Mesothelial cell of epicardium (in vitro differentiated cells): ENCODE results near the gene KRTAP5-1. TPM values are rescaled to one million over a fixed set of nuclear protein-coding genes. Genes with fewer than 3 reads are reported as not detected.

Experiments
- DNase-seq, 2 experiments: peaks; one replicate each; pipeline ENCODE4 v3.0.0; 2021; ENCODE audit warnings: low spot score in 2 of 2; ENCODE audit not compliant: unreplicated experiment in 2 of 2
- H3K27ac Mint-ChIP-seq: 2 replicates; pipeline ENCODE4 v1.8.0; 2021; ENCODE audit warnings: mixed read lengths
- H3K27me3 Mint-ChIP-seq: 2 replicates; pipeline ENCODE4 v1.8.0; 2021; ENCODE audit warnings: low read depth, mixed read lengths
- H3K36me3 Mint-ChIP-seq: 2 replicates; pipeline ENCODE4 v1.8.0; 2021; ENCODE audit warnings: mixed read lengths
- H3K4me1 Mint-ChIP-seq: 2 replicates; pipeline ENCODE4 v1.8.0; 2021; ENCODE audit warnings: mixed read lengths
- H3K4me3 Mint-ChIP-seq: 2 replicates; pipeline ENCODE4 v1.8.0; 2021; ENCODE audit warnings: mild to moderate bottlenecking, moderate library complexity, mixed read lengths
- H3K9me3 Mint-ChIP-seq: 2 replicates; pipeline ENCODE4 v1.8.0; 2021; ENCODE audit warnings: mixed read lengths
- CTCF ChIP-seq: fragments of 200-600 bp; sonication (generic); IDR thresholded peaks from one replicate; pipeline ENCODE4 v1.5.0; 2021; ENCODE audit warnings: antibody characterized with exemption; ENCODE audit not compliant: unreplicated experiment
- total RNA-seq: library from RNA; stranded (reverse); gene quantifications from 3 replicates; pipeline ENCODE4 v1.2.1, GENCODE V29; 2021

The KRTAP5-1 gene
- total RNA-seq, 1 donor from 2014 or later = not detected

DNA sequence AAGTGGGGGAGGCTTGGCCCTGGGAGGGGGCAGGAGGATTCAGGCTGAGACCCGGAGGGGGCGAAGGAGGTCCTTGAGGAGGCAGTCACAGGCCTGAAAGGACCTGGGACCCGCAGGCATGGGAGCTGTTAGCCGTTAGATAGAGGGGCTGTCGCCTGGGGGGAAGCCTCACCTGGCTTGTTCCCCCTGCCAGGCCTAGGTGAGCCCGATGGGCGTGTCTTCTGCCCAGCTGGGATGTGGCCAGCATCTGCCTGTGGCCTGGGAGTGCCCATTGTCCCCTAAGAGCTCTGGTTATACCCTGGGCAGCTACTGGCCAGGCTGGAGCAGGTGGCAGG, 11.2 kb downstream of the KRTAP5-1 start:
- no peak for TF ChIP-seq CTCF
- Mint-ChIP-seq H3K4me3 (peak overlapping the region; percentile 51), H3K27ac (no peak overlapping the region), H3K27me3 (peaks cover 36% of the 10 kb centered on the region), H3K9me3 (peaks cover 9% of the 10 kb centered on the region), H3K4me1 (no peaks in the 10 kb centered on the region), H3K36me3 (no peaks in the 10 kb centered on the region)
- no peak for DNase-seq

- Mint-ChIP-seq H3K4me1 (no peaks in the 10 kb centered on the region), H3K9me3 (peaks cover 3% of the 10 kb centered on the region), H3K4me3 (peak overlapping the region; percentile 51), H3K27me3 (peaks cover 33% of the 10 kb centered on the region), H3K27ac (no peak overlapping the region), H3K36me3 (no peaks in the 10 kb centered on the region)
- no peak for DNase-seq
- no peak for TF ChIP-seq CTCF
These were observed 11.8 kb downstream of the KRTAP5-1 start for GRCh38 chr11:1573077-1573902.

DNA sequence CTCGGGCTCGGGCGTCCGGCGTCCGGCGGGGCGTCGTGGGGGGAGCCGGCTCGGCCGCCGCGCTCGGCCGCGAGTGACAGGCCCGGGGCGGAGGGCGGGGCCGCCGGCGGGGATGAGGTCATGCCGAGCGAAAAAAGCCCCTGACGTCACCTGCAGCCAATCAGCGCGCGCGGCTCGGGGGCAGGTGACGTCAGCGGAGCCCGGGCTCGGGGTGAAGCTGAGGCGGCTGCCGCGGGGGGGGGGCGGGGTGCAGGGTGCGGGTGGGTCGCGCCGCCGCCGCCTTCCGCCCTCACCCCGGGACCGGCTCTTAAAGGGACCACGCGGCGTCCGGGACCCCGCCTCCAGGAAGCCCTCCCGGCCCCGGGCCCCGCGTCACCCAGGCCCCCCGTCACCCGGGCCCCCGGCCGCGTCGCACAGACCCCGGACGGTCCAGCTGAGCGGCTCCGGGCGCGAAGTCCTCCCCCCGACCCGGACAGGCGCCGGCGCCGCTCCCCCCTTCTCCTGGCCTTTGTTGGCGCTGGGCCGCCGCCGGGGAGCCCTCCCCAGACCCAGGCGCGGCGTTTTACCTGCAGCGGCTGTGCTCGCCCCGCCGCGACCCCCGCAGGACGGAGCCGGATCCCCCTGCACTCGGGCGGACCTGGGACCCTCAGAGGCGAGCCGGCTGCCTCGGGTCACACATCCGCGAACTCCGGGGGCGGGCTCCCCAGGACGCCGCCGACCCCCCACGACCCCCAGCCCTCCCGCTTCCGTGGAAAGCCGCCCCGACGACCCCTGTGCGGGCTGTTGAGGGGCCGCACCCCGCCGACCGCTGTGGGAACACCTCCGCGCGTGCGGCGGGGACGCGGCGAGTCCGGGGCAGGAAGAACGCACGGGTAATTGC, 12.6 kb downstream of the KRTAP5-1 start, which contains the start of gene DUSP8:
TSS of gene DUSP8 (minus strand) at position 75 of the 880 bp plus-strand sequence. CDS start 6,445 bp downstream, outside the sequence.
- no peaks in the 10 kb centered on the region for H3K9me3 Mint-ChIP-seq
- H3K36me3 Mint-ChIP-seq = no peaks in the 10 kb centered on the region
- TF ChIP-seq CTCF = no peak
- no peaks in the 10 kb centered on the region for H3K4me1 Mint-ChIP-seq
- H3K4me3 Mint-ChIP-seq = peak within 1 kb of the TSS; percentile 59
- no peak within 1 kb of the TSS for H3K27ac Mint-ChIP-seq
- DNase-seq = peak; percentile 87 to 94
- H3K27me3 Mint-ChIP-seq = peaks cover 33% of the 10 kb centered on the region

GRCh38 chr11:1571760-1572196, 13.3 kb downstream of the KRTAP5-1 start:
- H3K9me3 Mint-ChIP-seq = no peaks in the 10 kb centered on the region
- no peaks in the 10 kb centered on the region for H3K36me3 Mint-ChIP-seq
- DNase-seq = no peak
- no peak for TF ChIP-seq CTCF
- H3K27ac Mint-ChIP-seq = no peak overlapping the region
- peaks cover 32% of the 10 kb centered on the region for H3K27me3 Mint-ChIP-seq
- no peaks in the 10 kb centered on the region for H3K4me1 Mint-ChIP-seq
- H3K4me3 Mint-ChIP-seq = no peak overlapping the region

- no peaks in the 10 kb centered on the region for H3K9me3 Mint-ChIP-seq
- peak overlapping the region; percentile 59 for H3K4me3 Mint-ChIP-seq
- no peak for DNase-seq
- H3K27ac Mint-ChIP-seq = peak overlapping the region; percentile 4
- no peak for TF ChIP-seq CTCF
- H3K27me3 Mint-ChIP-seq = peaks cover 28% of the 10 kb centered on the region
- no peaks in the 10 kb centered on the region for H3K4me1 Mint-ChIP-seq
- no peaks in the 10 kb centered on the region for H3K36me3 Mint-ChIP-seq
These were observed 14.0 kb downstream of the KRTAP5-1 start for GRCh38 chr11:1570896-1571759.
